COLO668 (cell line): ENCODE measurements around the gene KSR1.
A peak's percentile ranks its signal among the peaks of the same experiment; 100 is the strongest.
"Not testable (repeated sequence)": the region's sequence is repeated elsewhere in the genome, so short reads cannot be mapped to it uniquely, and the experiment has no call there.

Experiments used
- DNase-seq: peaks from one replicate; lab custom pipeline; 2025; ENCODE audit not compliant: unreplicated experiment; lab: John Stamatoyannopoulos, UW

Gene KSR1

DNA sequence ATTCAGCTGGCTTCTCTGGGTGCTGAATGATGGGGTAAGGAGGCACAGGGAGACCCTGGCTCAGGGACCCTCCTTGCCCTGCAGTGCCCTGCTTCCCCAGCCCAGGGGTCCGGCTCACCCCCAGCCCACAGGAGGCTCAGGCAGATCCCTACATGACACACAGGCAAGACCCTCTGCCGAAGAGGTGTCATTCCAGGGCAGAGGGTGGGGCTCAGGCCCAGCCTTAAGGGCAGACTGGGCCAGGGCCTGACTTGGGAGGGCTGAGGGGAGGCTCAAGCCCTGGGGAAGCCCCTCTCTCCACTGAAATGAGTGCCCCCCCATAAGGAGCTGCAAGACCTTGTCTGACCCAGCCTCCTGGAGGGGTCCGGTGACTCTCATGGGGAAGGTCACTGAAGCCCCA, 30.3 kb upstream of the KSR1 start:
- no peak for DNase-seq

DNA sequence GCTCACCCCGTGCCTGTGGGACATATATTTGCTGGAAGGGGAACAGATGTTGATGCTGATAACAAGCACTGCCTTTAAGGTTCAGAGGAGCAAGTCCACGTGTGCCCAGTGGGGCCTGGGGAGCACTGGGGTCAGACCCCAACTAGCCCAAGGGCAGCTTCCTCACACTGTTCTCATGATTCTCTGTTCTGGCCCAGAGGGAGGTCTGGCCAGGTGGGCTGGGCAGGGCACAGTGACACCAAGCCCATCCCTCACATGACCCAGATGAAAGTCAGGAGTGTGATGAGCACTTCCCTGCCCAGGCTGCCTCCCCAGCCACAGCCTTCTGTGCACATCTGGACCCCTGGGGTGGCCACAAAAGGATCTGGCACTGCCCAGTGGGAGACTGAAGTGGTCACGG, 29.8 kb upstream of the KSR1 start:
- not testable (repeated sequence) for DNase-seq

DNA sequence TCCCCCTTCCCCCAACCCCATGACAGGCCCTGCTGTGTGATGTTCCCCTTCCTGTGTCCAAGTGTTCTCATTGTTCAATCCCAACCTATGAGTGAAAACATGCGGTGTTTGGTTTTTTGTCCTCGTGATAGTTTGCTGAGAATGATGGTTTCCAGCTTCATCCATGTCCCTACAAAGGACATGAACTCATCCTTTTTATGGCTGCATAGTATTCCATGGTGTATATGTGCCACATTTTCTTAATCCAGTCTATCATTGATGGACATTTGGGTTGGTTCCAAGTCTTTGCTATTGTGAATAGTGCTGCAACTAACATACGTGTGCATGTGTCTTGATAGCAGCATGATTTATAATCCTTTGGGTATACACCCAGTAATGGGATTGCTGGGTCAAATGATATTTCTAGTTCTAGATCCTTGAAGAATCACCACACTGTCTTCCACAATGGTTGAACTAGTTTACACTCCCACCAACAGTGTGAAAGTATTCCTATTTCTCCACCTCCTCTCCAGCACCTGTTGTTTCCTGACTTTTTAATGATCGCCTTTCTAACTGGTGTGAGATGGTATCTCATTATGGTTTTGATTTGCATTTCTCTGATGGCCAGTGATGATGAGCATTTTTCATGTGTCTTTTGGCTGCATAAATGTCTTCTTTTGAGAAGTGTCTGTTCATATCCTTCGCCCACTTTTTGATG, 28.9 kb upstream of the KSR1 start:
- DNase-seq: not testable (repeated sequence)

DNA sequence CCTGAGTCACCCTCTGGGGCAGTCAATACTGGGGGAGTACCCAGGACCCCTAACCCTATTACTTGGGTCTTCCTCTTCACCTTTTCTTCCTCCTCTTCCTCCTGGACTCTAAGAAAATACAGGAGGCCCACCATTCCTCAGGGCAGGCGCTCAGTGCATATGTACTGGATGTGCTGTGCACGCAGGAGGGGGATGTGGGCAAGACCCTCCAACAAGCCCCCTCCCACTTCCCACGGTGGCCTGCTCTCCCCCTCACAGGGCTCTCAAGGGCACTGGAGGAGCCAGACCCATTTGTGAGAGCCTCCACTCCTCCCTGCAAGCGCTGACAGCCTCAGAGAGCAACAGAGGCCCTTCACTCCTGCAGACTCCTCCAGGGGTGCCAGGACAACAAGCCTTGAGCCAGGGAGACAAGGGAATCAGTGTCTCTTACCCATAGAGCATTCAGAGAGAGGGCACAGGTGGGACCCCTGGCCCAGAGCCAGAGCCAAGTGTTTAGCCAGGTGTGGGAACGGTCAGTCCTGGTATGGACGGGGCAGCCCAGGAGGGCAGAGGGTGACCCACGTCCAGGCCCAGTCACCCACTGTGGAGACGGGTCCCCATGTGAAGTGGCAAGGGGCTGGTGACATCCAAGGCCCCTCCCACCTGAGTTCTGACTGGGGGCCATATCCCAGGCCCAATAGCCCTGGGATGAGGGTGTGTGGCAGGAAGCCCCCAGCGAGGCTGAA, 27.3 kb upstream of the KSR1 start:
- no peak for DNase-seq

DNA sequence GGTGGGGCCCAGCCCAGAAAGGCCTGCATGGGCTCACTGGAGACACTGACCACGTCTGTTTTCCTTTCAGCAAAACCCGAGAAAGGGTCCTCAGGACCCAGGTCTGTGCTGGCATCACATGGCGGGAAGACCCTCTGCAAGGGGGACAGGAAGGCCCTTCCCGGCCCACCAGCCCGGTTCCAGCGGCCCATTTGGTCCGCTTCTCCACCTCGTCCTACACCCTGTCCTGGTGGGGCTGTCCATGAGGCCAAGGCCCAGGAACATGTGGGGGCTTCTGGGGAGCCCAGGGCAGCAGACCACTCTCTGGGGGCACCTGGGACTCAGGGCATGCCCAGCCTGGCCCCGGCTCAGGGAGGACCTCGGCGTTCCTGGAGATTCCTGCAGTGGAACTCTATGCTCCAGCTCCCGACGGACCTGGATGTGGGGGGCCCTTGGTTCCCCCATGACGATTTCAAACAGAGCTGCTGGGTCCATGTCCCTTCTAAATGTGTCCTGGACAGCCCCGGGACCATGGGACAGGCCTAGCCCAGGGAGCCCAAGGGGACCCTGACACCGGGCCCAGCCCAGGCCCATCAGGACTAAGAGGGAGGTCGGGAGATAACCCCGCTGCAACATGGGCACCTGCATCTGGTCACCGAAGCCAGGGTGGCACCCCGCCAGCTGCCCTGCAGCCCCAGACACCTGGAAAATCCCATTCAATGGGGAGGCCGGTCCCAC, 26.4 kb upstream of the KSR1 start:
- no peak for DNase-seq

DNA sequence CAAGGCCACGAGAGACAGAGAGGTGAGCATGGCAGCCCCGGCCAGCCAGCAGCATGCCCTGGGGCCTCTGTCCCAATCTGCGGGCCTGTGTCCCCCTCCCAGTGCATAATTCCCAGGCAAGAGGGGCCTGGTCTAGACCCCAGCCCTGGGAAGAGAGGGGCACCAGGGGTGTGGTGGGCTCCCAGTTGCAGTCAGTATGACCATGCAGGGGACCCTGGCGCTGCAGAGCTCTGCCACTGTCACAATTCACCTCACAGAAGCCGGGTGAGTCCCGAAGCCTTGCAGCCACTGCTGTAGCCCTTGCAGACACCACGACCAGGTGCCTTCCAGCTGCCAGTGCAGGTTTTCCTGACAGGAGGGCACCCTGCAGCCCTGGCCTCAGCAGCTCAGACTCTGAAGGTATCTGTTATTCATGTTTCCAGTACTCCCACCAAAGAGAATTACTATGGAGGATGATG, 25.8 kb upstream of the KSR1 start:
- DNase-seq: no peak

DNA sequence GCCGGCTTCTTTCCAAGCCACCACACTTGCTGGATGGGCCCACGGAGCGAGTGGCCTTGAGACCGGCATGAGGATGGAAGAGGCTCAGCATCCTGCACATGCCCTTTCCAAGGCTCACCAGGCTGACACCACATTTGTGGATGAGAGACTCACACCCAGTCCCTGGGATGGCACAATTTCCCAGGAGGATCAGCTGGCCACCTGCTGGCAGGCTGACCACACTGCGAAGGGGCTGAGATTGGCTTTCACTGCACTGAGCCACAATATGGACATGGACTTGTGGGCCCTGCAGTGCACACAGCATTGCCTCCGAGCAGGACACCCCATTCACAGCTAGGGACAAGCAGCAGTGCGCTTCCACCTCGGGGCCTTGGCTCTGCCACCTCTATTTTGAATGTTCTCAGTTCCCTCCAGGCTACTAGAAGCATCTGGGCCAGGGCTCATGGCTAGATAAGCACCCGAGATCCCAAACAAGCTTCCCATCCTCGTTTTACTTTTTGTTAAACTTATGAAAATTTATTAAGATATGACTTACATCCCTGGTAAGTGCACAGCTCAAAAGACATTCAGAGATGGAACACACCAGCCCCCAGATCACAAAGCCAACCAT, 25.3 kb upstream of the KSR1 start:
- DNase-seq: peak; percentile 1

DNA sequence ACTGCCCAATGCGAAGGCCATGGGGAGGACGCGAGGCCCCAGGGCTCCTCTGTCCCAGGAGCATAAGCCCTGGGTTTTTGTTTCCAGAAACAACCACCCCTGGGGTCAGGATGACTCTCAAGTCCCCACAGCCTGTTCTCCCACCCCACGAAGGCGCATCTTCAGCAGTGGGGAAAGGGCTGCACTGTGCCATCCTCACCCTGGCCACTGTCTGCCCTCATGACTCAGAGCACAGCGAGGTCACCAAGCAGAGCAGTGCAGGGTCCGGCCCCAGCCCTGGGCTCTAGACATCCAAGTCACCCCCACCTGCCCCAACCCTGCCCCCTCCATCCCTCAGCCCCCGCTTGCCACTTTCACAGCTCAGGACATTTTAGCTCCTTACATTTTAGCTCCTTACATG, 22.7 kb upstream of the KSR1 start:
- no peak for DNase-seq

DNA sequence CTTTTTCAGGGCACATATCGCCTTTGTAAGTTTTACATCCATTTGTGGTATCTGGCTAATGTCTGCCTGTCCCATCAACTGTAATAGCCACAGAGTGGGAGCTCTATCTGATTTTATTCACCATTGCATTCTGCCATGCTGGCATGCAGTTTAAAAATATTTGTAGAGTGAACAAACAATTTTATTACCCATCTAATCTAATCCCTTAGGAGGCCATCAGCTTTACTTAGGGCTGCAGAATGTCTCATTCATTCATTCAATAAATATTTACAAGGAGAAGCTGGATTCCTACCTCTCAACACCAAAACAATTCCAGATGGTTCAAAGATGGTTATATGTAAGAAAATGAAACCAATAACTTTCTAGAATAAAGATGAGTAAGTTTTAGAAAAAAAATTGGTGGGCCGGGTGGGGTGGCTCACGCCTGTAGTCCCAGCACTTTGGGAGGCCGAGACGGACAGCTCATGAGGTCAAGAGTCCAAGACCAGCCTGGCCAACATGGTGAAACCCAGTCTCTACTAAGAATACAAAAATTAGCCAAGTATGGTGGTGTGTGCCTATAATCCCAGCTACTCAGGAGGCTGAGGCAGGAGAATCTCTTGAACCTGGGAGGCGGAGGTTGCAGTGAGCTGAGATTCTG, 20.7 kb upstream of the KSR1 start:
- not testable (repeated sequence) for DNase-seq

DNA sequence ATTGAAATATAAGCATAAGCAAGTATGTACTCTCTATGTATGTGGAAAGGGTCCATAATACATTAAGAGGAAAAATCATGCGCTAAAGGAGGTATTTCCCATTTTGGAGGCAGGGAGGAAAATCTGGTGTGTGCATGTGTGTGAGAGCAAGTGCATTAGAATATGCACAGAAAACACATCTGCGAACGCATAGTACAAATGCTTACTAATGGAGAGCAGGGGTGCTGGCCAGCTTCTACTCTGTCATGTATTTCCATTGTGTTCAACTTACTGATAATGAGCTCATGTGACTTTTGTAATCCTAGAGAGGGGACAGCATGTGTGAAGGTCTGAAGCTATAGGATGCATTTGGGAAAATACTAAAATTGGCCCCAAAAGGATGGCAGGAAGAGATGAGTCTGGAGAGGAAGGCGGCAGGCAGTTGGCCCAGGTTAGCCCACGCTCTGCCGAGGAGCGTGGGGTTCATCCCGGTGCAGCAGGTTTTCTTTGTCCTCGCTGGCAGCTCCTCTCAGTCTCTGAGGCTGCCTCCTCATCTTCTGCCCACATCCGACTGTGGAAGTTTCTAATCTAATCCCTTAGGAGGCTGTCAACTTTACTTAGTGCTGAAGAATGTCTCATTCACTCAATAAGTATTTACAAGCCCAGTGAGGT, 17.8 kb upstream of the KSR1 start:
- DNase-seq: no peak

DNA sequence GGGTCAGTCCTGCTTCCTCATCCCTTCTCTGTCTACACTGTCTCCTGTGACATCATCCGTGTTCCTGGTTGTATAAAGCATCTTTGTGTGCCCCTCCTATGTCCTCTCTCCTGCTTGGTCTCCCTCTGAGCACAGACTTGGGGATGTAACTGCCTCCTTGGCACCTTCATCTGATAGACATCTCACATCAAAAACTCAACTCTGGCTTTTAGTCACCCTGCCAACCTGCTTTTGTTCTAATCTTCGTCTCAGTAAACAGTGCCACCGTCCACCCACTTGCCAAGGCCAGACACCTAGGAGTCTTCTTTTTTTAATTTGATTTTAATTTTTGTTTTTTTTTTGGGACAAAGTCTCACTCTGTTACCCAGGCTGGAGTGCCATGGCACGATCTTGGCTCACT, 16.9 kb upstream of the KSR1 start:
- DNase-seq: no peak

DNA sequence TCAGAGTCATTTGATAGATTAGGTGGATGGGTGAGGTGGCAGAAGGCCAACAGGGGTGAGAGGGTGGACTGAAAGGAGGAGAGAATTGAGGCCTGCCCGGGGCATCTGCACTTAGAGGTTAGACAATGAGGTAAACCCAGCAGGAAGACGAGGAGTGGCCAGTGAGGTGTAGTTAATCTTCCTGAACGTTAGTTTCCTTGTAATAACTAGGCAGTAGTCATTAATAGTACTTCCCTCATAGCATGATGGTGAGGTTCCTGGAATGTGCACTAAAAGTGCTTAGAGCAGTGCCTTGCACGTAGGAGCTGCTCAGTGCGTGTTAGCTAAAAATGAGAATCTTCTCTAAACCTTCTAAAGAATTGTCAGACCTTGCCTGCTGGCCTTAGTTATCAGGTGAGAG, 13.5 kb upstream of the KSR1 start:
- DNase-seq: no peak

DNA sequence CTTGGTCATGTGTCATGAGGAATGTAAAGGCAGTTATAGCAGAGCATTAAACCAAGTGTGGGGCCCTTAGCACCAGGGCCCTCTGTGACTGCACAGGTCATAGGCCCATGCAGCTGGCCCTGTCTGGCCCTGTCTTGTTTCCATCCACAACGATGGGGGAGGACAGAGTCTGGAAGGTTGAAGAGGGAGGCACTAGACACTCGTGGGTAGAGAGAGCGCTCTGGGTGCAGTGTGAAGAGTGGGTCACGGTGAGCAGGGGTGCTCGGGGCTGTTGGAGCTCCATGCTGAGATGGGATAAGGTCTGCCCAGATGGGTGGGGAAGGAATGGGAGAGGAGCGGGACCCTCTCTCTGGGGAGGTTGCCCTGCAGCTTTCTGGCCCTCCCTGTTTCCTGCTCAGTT, 12.8 kb upstream of the KSR1 start:
- DNase-seq: no peak

DNA sequence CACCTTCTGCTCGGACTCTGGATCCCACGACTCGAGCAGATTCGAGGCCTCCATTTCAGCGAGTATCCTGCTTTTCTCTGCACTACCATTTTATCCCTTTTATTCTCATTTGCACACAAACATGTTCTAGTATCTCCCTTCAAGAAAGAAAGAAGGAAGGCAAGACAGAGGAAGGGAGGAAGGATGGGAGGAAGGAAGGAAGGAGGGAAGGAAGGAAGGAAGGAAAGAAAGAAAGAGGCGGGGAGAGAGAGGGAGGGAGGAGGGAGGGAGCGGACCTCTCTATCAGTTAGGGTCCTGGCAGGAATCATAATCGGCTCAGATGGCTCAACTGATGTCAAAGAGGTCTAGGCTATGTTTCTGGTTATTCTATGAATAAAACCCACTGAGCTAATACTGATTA, 10.3 kb upstream of the KSR1 start:
- DNase-seq: no peak

DNA sequence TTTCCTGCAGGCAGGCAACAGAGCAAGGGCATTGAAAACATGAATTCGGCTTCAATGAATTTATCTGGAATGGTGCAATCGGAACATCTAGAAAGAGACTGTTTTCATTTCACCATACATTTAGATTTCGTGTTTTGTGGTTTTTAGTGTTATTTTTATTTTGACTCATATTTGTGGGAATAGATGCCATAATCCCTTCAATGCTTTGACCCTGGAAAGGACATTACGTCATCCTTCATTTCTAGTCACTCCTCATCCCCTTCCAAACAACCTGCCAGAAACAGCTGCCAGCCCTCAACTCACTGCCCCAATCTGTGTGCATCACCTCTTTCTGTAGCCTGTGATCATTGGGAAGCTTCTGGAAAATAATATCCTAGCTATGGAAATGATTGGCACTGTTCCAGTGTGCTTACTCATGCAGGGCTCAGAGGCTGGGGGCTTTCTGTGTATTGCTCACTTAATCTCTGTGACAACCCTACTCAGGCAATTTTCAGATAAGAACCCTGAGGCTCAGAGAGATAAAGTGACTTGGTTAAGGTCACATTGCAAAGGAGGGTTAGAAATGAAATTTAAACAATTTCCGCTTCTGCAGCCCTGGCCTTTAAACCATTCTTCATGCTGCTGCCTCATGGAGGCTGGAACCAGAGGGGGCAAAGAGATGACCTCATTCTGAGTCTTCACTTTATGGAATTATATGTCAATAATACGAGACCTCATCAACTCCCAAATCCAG, 9.5 kb upstream of the KSR1 start:
- no peak for DNase-seq

DNA sequence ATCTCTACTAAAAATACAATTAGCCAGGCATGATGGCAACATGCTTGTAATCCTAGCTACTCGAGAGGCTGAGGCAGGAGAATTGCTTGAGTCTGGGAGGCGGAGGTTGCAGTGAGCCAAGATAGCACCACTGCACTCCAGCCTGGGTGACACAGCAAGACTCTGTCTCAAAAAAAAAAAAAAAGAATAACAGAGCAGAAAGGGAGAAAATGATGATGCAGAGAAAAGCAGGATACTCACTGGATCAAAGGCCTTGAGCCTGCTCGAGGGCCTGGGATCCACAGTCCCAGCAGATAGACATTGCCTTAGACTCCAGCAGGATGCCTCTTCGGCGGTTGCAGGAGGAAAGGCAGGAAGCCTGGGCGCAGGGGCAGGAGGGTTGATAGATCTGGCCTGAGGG, 7.7 kb upstream of the KSR1 start:
- not testable (repeated sequence) for DNase-seq

DNA sequence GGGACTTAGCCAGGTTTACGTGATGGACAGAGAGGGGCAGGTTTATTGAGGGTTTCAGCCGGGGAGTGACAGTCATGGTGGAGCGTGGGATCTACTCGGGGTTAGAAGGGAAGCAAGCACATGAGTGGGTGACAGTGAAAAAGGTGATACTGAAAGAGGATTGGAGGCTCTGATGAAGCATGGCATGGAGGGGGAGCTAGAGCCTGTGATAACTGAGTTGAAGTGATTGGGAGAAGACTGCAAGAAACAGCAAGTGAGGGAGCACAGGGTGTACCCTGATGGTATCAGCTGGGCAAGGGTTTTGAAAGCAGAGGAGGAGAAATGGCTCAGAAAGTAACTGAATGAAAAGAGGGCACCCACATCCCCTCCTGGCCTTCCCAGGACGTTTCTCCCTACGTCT, 6.7 kb upstream of the KSR1 start:
- no peak for DNase-seq

DNA sequence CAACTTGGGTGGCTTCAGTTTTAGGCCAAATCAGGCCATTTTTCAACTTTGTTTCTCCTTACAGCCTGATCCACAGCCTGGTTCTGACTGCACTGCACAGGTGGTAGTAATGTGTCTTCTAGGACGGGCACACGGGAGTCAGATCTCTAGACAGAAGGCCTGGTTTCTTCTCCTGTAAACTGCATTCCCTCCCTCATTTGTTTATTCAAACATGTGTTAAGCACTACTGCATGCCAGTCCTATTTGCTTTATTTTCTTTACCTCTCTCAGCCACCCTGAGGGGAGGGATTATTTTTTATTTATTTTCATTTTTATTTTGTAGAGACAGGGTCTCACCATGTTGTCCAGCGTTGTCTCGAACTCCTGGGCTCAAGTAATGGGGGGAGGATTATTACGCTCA, 6.3 kb upstream of the KSR1 start:
- DNase-seq: no peak

DNA sequence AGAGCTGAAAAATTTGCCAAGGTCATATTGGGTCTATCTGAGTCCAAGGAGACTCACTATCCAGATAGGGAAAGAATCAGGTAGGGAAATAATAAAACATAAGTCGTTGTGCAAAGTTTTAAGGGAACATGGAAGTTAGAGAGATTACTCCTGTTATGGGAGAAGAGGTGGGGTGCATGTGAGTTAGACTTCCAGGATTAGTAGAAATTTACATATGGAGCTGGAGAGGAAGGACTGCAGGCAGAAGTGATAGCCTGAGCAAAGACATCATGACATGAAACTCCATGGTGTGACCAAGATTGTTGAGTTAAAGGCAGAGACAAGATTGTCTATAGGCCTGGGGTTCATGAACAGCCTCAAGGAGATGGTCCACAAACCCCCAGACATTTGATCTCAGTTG, 5.8 kb upstream of the KSR1 start:
- no peak for DNase-seq

DNA sequence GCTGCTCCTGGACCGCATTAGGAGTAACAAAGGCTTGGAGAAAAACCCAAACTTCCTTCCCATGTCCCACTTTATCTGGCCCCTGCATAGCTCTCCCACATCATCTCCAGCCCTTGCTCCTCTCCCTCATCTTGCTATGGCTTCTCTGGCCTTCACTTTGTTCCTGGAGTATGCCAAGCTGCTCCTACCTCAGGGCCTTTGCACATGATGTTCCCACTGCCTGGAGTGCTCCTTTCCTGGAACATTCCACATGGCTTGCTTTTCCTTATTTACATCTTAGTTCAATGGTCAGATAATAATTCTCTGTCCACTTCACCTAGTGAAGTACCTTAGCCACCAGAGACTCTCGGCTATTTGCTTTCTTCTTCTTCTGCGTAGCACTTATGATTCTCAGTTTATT, 4.3 kb upstream of the KSR1 start:
- no peak for DNase-seq
